ENCODE data around the gene ANXA2. TPM values are rescaled to one million over a fixed set of nuclear protein-coding genes. Genes with fewer than 3 reads are reported as not detected.

Gene ANXA2
- total RNA-seq, 2 experiments from 2014 or later = 26.5 to 43.4 TPM

DNA sequence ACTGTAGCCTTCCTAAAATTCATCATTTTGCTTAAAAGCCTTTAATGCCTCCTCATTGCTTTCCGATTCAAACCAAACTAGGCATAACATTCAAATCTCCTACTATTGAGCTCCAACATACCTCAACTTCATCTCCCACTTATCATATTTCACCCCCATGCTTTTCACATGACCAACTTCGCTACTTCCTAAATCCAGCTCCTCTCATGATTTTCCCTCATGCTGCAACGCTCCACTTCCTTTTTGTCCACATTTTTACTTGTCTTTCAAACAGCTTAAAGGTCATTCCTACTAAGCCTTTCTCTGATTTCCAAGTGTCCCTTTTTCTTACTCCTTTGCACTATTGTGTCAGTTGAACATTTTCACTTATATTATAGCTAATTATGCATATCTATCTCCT lies 20.3 kb upstream of the ANXA2 start:
- no peak overlapping the region for H3K4me3 ChIP-seq (ENCODE audit: low read depth, low read length, poor library complexity, severe bottlenecking)
- H3K79me2 ChIP-seq (ENCODE audit: insufficient read depth, low read depth, low read length) = no peaks in the 10 kb centered on the region
- DNase-seq (ENCODE audit: low spot score) = no peak
- BruUV-seq (replicated peaks) = no TSS peak
- peaks cover 25% of the 10 kb centered on the region; the same call in 1 of the 2 replicates for H3K36me3 ChIP-seq (ENCODE audit: insufficient read depth, low read length)
- no peaks in the 10 kb centered on the region for H4K20me1 ChIP-seq (ENCODE audit: insufficient read depth, low read length)
- H3K9me3 ChIP-seq (ENCODE audit: low read length) = no peaks in the 10 kb centered on the region
- no peaks in the 10 kb centered on the region for H3K4me1 ChIP-seq (ENCODE audit: insufficient read depth, low read length, poor library complexity, severe bottlenecking)
- POLR2A ChIA-PET = interaction anchor here (1.3 kb wide), 1 partner anchor 9 kb away, joined by 3 read pairs; no protein-coding TSS in a partner anchor
- CTCF ChIA-PET (ENCODE audit: unreplicated experiment) = no interaction called here
- no peak overlapping the region for H3K4me2 ChIP-seq (ENCODE audit: low read length)
- no peaks in the 10 kb centered on the region for H3K9me2 ChIP-seq (ENCODE audit: insufficient read depth, low read length)
- intact Hi-C loops (cut with micrococcal nuclease; ENCODE audit: unreplicated experiment) = no loop called here
- no peak overlapping the region for H2AFZ ChIP-seq (ENCODE audit: low read length)
- no peak for TF ChIP-seq EZH2phosphoT487 (IDR thresholded peaks at IDR 0.05; ENCODE audit: borderline replicate concordance, low read depth, low read length)
- TF ChIP-seq, protein P1, sequence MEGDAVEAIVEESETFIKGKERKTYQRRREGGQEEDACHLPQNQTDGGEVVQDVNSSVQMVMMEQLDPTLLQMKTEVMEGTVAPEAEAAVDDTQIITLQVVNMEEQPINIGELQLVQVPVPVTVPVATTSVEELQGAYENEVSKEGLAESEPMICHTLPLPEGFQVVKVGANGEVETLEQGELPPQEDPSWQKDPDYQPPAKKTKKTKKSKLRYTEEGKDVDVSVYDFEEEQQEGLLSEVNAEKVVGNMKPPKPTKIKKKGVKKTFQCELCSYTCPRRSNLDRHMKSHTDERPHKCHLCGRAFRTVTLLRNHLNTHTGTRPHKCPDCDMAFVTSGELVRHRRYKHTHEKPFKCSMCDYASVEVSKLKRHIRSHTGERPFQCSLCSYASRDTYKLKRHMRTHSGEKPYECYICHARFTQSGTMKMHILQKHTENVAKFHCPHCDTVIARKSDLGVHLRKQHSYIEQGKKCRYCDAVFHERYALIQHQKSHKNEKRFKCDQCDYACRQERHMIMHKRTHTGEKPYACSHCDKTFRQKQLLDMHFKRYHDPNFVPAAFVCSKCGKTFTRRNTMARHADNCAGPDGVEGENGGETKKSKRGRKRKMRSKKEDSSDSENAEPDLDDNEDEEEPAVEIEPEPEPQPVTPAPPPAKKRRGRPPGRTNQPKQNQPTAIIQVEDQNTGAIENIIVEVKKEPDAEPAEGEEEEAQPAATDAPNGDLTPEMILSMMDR (conservative IDR thresholded peaks at IDR 0.05; ENCODE audit: low read length) = no peak
- H3K27ac ChIP-seq (ENCODE audit: low read depth, low read length, poor library complexity, severe bottlenecking) = no peak overlapping the region

DNA sequence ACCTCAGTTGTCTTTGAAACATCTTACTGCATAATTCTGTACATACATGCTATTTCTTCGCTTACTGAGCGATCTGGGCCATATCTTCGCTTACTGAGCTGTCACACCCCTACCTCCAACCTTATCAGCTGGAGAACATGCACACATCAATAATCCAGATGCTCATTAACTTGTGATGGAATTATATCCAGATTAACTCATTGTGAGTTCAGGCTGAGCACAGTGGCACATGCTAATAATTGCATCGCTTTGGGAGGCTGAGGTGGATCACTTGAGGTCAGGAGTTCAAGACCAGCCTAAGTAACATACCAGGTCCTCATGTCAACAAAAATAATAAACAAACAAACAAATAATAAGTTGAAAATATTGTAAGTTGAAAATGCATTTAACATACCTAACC lies 19.3 kb upstream of the ANXA2 start:
- no peak for DNase-seq (ENCODE audit: low spot score)
- Histone ChIP-seq H3K27ac (ENCODE audit: low read depth, low read length, poor library complexity, severe bottlenecking) (no peak overlapping the region), H3K36me3 (ENCODE audit: insufficient read depth, low read length) (peaks cover 20% of the 10 kb centered on the region; the same call in 1 of the 2 replicates), H3K9me2 (ENCODE audit: insufficient read depth, low read length) (no peaks in the 10 kb centered on the region), H3K4me1 (ENCODE audit: insufficient read depth, low read length, poor library complexity, severe bottlenecking) (no peaks in the 10 kb centered on the region), H3K4me2 (ENCODE audit: low read length) (no peak overlapping the region), H4K20me1 (ENCODE audit: insufficient read depth, low read length) (no peaks in the 10 kb centered on the region), H3K4me3 (ENCODE audit: low read depth, low read length, poor library complexity, severe bottlenecking) (no peak overlapping the region), H3K9me3 (ENCODE audit: low read length) (no peaks in the 10 kb centered on the region), H2AFZ (ENCODE audit: low read length) (no peak overlapping the region), H3K79me2 (ENCODE audit: insufficient read depth, low read depth, low read length) (no peaks in the 10 kb centered on the region)
- TF ChIP-seq EZH2phosphoT487 (IDR thresholded peaks at IDR 0.05; ENCODE audit: borderline replicate concordance, low read depth, low read length) = no peak
- TF ChIP-seq, protein P1 (conservative IDR thresholded peaks at IDR 0.05; ENCODE audit: low read length) = no peak
- intact Hi-C loops (cut with micrococcal nuclease; ENCODE audit: unreplicated experiment) = no loop called here
- CTCF ChIA-PET (ENCODE audit: unreplicated experiment) = no interaction called here
- POLR2A ChIA-PET = interaction anchor here (0.6 to 1.3 kb wide), 2 partner anchors 8 to 88 kb away, joined by 3 to 4 read pairs; no protein-coding TSS in a partner anchor
- BruUV-seq (replicated peaks) = no TSS peak

DNA sequence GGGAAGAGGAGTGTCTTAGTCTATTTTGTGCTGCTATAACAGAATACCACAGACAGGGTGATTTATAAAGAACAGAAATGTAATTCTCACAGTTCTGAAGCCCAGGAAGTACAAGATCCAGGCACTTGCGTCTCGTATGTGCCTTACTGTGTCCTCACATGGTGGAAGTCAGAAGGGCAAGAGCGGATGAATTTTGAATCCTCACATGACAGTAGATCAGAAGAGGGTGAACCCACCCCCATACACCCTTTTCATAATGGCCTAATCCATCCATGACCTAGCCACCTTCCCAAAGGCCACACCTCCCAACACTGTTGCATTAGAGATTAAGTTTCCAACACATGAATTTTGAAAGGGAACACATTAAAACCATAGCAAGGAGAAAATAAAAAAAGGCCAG lies 18.7 kb upstream of the ANXA2 start:
- Histone ChIP-seq H3K27ac (ENCODE audit: low read depth, low read length, poor library complexity, severe bottlenecking) (no peak overlapping the region), H3K36me3 (ENCODE audit: insufficient read depth, low read length) (peaks cover 17% of the 10 kb centered on the region; the same call in 1 of the 2 replicates), H3K9me3 (ENCODE audit: low read length) (no peaks in the 10 kb centered on the region), H3K4me2 (ENCODE audit: low read length) (no peak overlapping the region), H2AFZ (ENCODE audit: low read length) (no peak overlapping the region), H3K79me2 (ENCODE audit: insufficient read depth, low read depth, low read length) (no peaks in the 10 kb centered on the region), H3K9me2 (ENCODE audit: insufficient read depth, low read length) (no peaks in the 10 kb centered on the region), H3K4me3 (ENCODE audit: low read depth, low read length, poor library complexity, severe bottlenecking) (no peak overlapping the region), H4K20me1 (ENCODE audit: insufficient read depth, low read length) (no peaks in the 10 kb centered on the region), H3K4me1 (ENCODE audit: insufficient read depth, low read length, poor library complexity, severe bottlenecking) (no peaks in the 10 kb centered on the region)
- DNase-seq (ENCODE audit: low spot score) = no peak
- intact Hi-C loops (cut with micrococcal nuclease; ENCODE audit: unreplicated experiment) = no loop called here
- ChIA-PET CTCF (ENCODE audit: unreplicated experiment) (no interaction called here), POLR2A (no interaction called here)
- TF ChIP-seq, protein P1 (conservative IDR thresholded peaks at IDR 0.05; ENCODE audit: low read length) = no peak
- no peak for TF ChIP-seq EZH2phosphoT487 (IDR thresholded peaks at IDR 0.05; ENCODE audit: borderline replicate concordance, low read depth, low read length)
- no TSS peak for BruUV-seq (replicated peaks)
